Astrocyte (in vitro differentiated cells and primary cell): ENCODE measurements around the gene ELOVL2. TPM values are rescaled to one million over a fixed set of nuclear protein-coding genes. Genes with fewer than 3 reads are reported as not detected.

Experiments
- DNase-seq: peaks from one replicate; pipeline ENCODE4 v3.0.0-alpha.2; 2010; ENCODE audit warnings: low read depth
- FAIRE-seq: peaks from 2 replicates; lab custom pipeline; 2011; peaks lifted over from hg19 to GRCh38; lab: Jason Lieb, UNC
- H2AFZ ChIP-seq: 2 replicates; pipeline ENCODE4 v1.6.0; 2012; ENCODE audit warnings: low read depth, low read length, inconsistent platforms
- H3K27ac ChIP-seq: 2 replicates; pipeline ENCODE4 v1.5.1; 2011; ENCODE audit warnings: low read depth, low read length, inconsistent platforms
- H3K27me3 ChIP-seq: 2 replicates; pipeline ENCODE4 v1.6.0; 2011; ENCODE audit warnings: low read length, inconsistent platforms; ENCODE audit not compliant: insufficient read depth
- H3K36me3 ChIP-seq: 2 replicates; pipeline ENCODE4 v1.5.1; 2011; ENCODE audit warnings: low read length, inconsistent platforms; ENCODE audit not compliant: insufficient read depth
- H3K4me1 ChIP-seq: 2 replicates; pipeline ENCODE4 v1.5.1; 2011; ENCODE audit warnings: low read length, inconsistent platforms; ENCODE audit not compliant: insufficient read depth
- H3K4me2 ChIP-seq: 2 replicates; pipeline ENCODE4 v1.6.0; 2012; ENCODE audit warnings: low read length, inconsistent platforms
- H3K4me3 ChIP-seq: 2 replicates; pipeline ENCODE4 v1.5.1; 2011; ENCODE audit warnings: low read depth, mild to moderate bottlenecking, low read length, inconsistent platforms; ENCODE audit not compliant: insufficient read depth
- H3K79me2 ChIP-seq: 2 replicates; pipeline ENCODE4 v1.6.0; 2012; ENCODE audit warnings: mild to moderate bottlenecking, low read length, inconsistent platforms; ENCODE audit not compliant: insufficient read depth
- H3K9ac ChIP-seq: 2 replicates; pipeline ENCODE4 v1.6.0; 2012; ENCODE audit warnings: mild to moderate bottlenecking, low read length, inconsistent platforms
- H3K9me3 ChIP-seq: 2 replicates; pipeline ENCODE4 v1.5.1; 2012; ENCODE audit warnings: low read depth, mild to moderate bottlenecking, low read length, inconsistent platforms; ENCODE audit not compliant: insufficient read depth
- H4K20me1 ChIP-seq: 2 replicates; pipeline ENCODE4 v1.6.0; 2012; ENCODE audit warnings: low read length, inconsistent platforms; ENCODE audit not compliant: insufficient read depth
- H3K27ac Mint-ChIP-seq: one replicate; pipeline ENCODE4 v1.8.0; 2021; ENCODE audit warnings: mild to moderate bottlenecking, mixed read lengths; ENCODE audit not compliant: unreplicated experiment
- H3K27me3 Mint-ChIP-seq: one replicate; pipeline ENCODE4 v1.8.0; 2021; ENCODE audit warnings: low read depth, mixed read lengths; ENCODE audit not compliant: unreplicated experiment
- H3K36me3 Mint-ChIP-seq: one replicate; pipeline ENCODE4 v1.8.0; 2021; ENCODE audit warnings: low read depth, mixed read lengths; ENCODE audit not compliant: unreplicated experiment
- H3K4me1 Mint-ChIP-seq: one replicate; pipeline ENCODE4 v1.8.0; 2021; ENCODE audit warnings: low read depth, mixed read lengths; ENCODE audit not compliant: unreplicated experiment
- H3K4me3 Mint-ChIP-seq: one replicate; pipeline ENCODE4 v1.8.0; 2021; ENCODE audit warnings: mild to moderate bottlenecking, moderate library complexity, mixed read lengths; ENCODE audit not compliant: unreplicated experiment
- H3K9me3 Mint-ChIP-seq: one replicate; pipeline ENCODE4 v1.8.0; 2021; ENCODE audit warnings: mild to moderate bottlenecking, mixed read lengths; ENCODE audit not compliant: unreplicated experiment
- EZH2 ChIP-seq: IDR thresholded peaks from 2 replicates; pipeline ENCODE4 v1.6.1; 2012; ENCODE audit warnings: mild to moderate bottlenecking, low read length, inconsistent platforms; ENCODE audit not compliant: insufficient read depth
- total RNA-seq: library from RNA; stranded (reverse); gene quantifications from 2 replicates; pipeline ENCODE4 v1.2.1, GENCODE V29; 2021
- TF ChIP-seq, protein P1 (sequence below): IDR thresholded peaks from 2 replicates; pipeline ENCODE4 v1.5.1; 2011; ENCODE audit warnings: low read depth, mild to moderate bottlenecking, inconsistent platforms, low read length, moderate library complexity; ENCODE audit not compliant: insufficient read depth

ELOVL2 gene
- total RNA-seq, 1 donor from 2014 or later, result 5.7 TPM

DNA sequence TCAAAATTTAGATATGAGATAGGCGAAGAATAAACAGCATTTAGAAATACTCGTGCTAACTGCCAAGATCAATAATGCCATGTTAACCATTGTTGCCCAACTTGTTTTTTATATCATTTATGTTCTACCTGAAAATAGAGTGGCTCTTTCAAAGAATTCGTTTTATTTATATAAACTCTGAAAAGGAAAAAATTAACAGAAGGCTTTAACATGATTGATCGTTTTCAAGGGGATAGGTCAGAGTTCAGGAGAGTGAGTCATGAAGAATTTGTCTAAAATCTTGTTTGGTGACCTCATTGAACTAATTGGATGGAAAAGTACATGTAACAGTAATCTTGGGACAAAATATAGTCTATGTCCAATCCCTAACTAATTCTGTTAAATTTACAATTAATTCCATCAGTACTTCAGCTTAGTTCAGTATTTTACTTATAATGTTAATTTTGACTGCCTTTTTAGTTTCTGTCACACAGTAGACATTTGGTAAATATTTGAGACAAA, 11.1 kb upstream of the ELOVL2 start:
- no peaks in the 10 kb centered on the region for H3K9me3 ChIP-seq
- Mint-ChIP-seq H3K27ac (peak overlapping the region; percentile 45), H3K27me3 (no peaks in the 10 kb centered on the region), H3K9me3 (no peaks in the 10 kb centered on the region), H3K4me1 (peaks cover 14% of the 10 kb centered on the region), H3K36me3 (no peaks in the 10 kb centered on the region), H3K4me3 (no peak overlapping the region)
- H3K9ac ChIP-seq, result no peak overlapping the region
- FAIRE-seq (no peak), DNase-seq (peak; percentile 51)
- H3K27me3 ChIP-seq, result no peaks in the 10 kb centered on the region
- no peaks in the 10 kb centered on the region for H4K20me1 ChIP-seq
- H2AFZ ChIP-seq, result no peak overlapping the region
- no peaks in the 10 kb centered on the region for H3K4me1 ChIP-seq
- H3K79me2 ChIP-seq, result no peaks in the 10 kb centered on the region
- no peaks in the 10 kb centered on the region for H3K36me3 ChIP-seq
- H3K4me3 ChIP-seq, result no peak overlapping the region
- H3K27ac ChIP-seq, result no peak overlapping the region
- TF ChIP-seq, protein P1, sequence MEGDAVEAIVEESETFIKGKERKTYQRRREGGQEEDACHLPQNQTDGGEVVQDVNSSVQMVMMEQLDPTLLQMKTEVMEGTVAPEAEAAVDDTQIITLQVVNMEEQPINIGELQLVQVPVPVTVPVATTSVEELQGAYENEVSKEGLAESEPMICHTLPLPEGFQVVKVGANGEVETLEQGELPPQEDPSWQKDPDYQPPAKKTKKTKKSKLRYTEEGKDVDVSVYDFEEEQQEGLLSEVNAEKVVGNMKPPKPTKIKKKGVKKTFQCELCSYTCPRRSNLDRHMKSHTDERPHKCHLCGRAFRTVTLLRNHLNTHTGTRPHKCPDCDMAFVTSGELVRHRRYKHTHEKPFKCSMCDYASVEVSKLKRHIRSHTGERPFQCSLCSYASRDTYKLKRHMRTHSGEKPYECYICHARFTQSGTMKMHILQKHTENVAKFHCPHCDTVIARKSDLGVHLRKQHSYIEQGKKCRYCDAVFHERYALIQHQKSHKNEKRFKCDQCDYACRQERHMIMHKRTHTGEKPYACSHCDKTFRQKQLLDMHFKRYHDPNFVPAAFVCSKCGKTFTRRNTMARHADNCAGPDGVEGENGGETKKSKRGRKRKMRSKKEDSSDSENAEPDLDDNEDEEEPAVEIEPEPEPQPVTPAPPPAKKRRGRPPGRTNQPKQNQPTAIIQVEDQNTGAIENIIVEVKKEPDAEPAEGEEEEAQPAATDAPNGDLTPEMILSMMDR, result no peak
- TF ChIP-seq EZH2, result no peak
- H3K4me2 ChIP-seq, result no peak overlapping the region

DNA sequence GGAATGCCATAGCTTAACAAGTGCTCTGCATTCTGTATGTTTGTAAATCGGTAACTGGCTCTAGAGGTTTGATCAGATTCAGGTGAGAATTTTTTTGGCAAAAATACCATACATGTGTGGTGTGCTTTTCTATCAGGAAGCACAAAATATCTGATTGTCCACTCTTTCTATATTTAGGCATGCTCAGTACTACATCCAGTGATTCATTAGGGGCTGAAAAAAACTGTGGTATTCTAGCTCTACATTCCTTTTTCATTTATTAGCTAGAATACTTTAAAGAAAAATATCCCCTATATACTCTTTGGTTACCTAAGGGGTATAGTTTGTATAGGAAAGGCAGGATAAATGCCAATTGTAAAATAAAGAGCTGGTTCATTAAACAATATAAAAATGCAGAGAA, 10.6 kb upstream of the ELOVL2 start:
- no peak for TF ChIP-seq EZH2
- TF ChIP-seq, protein P1, result no peak
- no peak overlapping the region for H2AFZ ChIP-seq
- H3K9me3 ChIP-seq, result no peaks in the 10 kb centered on the region
- H3K4me3 ChIP-seq, result no peak overlapping the region
- Mint-ChIP-seq H3K36me3 (no peaks in the 10 kb centered on the region), H3K9me3 (no peaks in the 10 kb centered on the region), H3K27ac (peak overlapping the region; percentile 45), H3K4me3 (no peak overlapping the region), H3K4me1 (peaks cover 14% of the 10 kb centered on the region), H3K27me3 (no peaks in the 10 kb centered on the region)
- H3K79me2 ChIP-seq, result no peaks in the 10 kb centered on the region
- H3K4me1 ChIP-seq, result no peaks in the 10 kb centered on the region
- FAIRE-seq (no peak), DNase-seq (peak; percentile 46)
- no peak overlapping the region for H3K9ac ChIP-seq
- no peaks in the 10 kb centered on the region for H4K20me1 ChIP-seq
- H3K27ac ChIP-seq, result no peak overlapping the region
- H3K4me2 ChIP-seq, result no peak overlapping the region
- no peaks in the 10 kb centered on the region for H3K27me3 ChIP-seq
- no peaks in the 10 kb centered on the region for H3K36me3 ChIP-seq

DNA sequence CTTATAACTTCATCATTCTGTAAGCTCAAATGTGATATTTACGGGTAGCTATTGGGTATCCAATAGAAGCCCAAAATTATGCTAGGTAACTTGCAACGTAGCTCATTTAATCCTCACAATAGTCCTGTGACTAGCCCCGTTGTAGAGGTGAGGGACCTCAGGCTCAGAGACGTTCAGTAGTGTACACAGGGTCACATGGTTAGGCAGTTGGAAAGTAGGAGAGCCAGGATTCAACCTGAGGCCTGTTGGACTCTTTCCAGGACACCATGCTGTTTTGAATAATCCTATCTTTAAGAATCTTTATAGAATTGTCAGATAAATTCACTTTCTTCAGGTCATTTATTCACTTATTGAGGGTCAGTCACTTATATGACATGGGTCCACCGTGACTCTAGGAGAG, 9.2 kb upstream of the ELOVL2 start:
- Histone ChIP-seq H2AFZ (no peak overlapping the region), H3K4me3 (no peak overlapping the region), H3K79me2 (no peaks in the 10 kb centered on the region), H3K9ac (no peak overlapping the region), H3K27me3 (no peaks in the 10 kb centered on the region), H3K4me2 (no peak overlapping the region), H3K27ac (no peak overlapping the region), H3K4me1 (no peaks in the 10 kb centered on the region), H3K36me3 (no peaks in the 10 kb centered on the region), H3K9me3 (no peaks in the 10 kb centered on the region), H4K20me1 (no peaks in the 10 kb centered on the region)
- DNase-seq (no peak), FAIRE-seq (no peak)
- Mint-ChIP-seq H3K27me3 (no peaks in the 10 kb centered on the region), H3K9me3 (no peaks in the 10 kb centered on the region), H3K4me3 (no peak overlapping the region), H3K4me1 (peaks cover 14% of the 10 kb centered on the region), H3K27ac (no peak overlapping the region), H3K36me3 (no peaks in the 10 kb centered on the region)
- TF ChIP-seq EZH2, result no peak
- TF ChIP-seq, protein P1, result no peak
